Measurements from ENCODE around the gene LCAT.

GRCh38 chr16:67934306-67935100 lies 9.4 kb downstream of the LCAT start:
- TF ChIP-seq POLR2A (IDR thresholded peaks at IDR 0.05) (no peak), CTCF (IDR thresholded peaks at IDR 0.05) (no peak)
